Keratinocyte (primary cell): ENCODE results near the gene MGMT.

Source experiments
- EZH2 ChIP-seq: IDR thresholded peaks from one replicate; pipeline ENCODE4 v1.6.1; 2012; ENCODE audit warnings: inconsistent platforms, mild to moderate bottlenecking, low read length, moderate library complexity
- TF ChIP-seq, protein P1 (sequence below), 3 experiments: IDR thresholded peaks in 1 of 3; conservative IDR thresholded peaks in 1 of 3; optimal IDR thresholded peaks in 1 of 3; 2 replicates in 2 of 3; 3 replicates in 1 of 3; pipeline versions ENCODE3 to v1.5.1; 2011; ENCODE audit warnings: low read length in 3 of 3, mild to moderate bottlenecking in 3 of 3, moderate library complexity in 2 of 3, control low read depth in 1 of 3, inconsistent platforms in 1 of 3; ENCODE audit not compliant: insufficient read depth in 2 of 3; ENCODE audit errors: extremely low read depth in 1 of 3

DNA sequence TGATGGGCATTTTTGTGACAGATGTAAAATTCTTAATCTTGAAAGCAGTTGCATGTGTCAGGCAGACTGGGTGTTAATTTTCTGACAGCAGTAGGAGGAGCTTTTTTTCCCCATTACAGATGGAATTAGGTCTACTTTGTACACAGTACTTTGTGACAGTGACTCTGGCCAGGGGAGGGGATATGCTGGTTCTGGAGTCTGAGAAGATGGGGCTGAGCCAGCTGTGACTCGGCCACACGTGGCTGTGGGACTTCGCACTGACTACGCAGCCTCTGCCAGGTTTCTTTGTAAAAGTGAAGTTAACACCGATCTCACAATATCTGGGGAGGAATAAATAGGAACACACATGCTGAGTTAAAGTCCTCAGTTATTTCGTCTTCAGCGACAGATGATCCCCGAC lies 95.4 kb downstream of the MGMT start:
- TF ChIP-seq, protein P1, sequence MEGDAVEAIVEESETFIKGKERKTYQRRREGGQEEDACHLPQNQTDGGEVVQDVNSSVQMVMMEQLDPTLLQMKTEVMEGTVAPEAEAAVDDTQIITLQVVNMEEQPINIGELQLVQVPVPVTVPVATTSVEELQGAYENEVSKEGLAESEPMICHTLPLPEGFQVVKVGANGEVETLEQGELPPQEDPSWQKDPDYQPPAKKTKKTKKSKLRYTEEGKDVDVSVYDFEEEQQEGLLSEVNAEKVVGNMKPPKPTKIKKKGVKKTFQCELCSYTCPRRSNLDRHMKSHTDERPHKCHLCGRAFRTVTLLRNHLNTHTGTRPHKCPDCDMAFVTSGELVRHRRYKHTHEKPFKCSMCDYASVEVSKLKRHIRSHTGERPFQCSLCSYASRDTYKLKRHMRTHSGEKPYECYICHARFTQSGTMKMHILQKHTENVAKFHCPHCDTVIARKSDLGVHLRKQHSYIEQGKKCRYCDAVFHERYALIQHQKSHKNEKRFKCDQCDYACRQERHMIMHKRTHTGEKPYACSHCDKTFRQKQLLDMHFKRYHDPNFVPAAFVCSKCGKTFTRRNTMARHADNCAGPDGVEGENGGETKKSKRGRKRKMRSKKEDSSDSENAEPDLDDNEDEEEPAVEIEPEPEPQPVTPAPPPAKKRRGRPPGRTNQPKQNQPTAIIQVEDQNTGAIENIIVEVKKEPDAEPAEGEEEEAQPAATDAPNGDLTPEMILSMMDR (optimal IDR thresholded peaks at IDR 0.05 in 1 of 3, IDR thresholded peaks at IDR 0.05 in 1 of 3, conservative IDR thresholded peaks at IDR 0.05 in 1 of 3; ENCODE audit: extremely low read depth in 1 of 3, insufficient read depth in 2 of 3, low read length in 3 of 3), result no peak
- no peak for TF ChIP-seq EZH2
